Measurements from ENCODE around the gene TECPR1. TPM values are rescaled to one million over a fixed set of nuclear protein-coding genes. Genes with fewer than 3 reads are reported as not detected.

Gene TECPR1
- total RNA-seq, 1 experiment from 2014 or later, result 11.5 TPM

- H4K20me1 ChIP-seq (ENCODE audit: low read length), result peaks cover 9% of the 10 kb centered on the region
- DNase-seq (no peak), ATAC-seq (no peak)
- H3K27ac ChIP-seq (ENCODE audit: low read length), result peak overlapping the region; percentile 84
- peak overlapping the region; percentile 100 for H3K4me2 ChIP-seq (ENCODE audit: low read length)
- peak overlapping the region; percentile 43 for H2AFZ ChIP-seq (ENCODE audit: low read length)
- H3K9me2 ChIP-seq (replicated peaks; ENCODE audit: low read length), result no peaks in the 10 kb centered on the region
- H3K4me3 ChIP-seq (ENCODE audit: low read length), result peak overlapping the region; percentile 97
- no TSS peak for BruUV-seq (replicated peaks)
- H3K4me1 ChIP-seq (ENCODE audit: insufficient read depth, low read length), result peaks cover 42% of the 10 kb centered on the region
- no peaks in the 10 kb centered on the region for H3K27me3 ChIP-seq (ENCODE audit: low read length)
- H3F3A ChIP-seq (ENCODE audit: low read length, unreplicated experiment), result no peaks in the 10 kb centered on the region
- peaks cover 9% of the 10 kb centered on the region for H3K36me3 ChIP-seq (ENCODE audit: low read depth, low read length)
- intact Hi-C loops (cut with micrococcal nuclease), result no loop called here
- CTCF ChIA-PET, result no interaction called here
- H3K9ac ChIP-seq (ENCODE audit: low read length), result peak overlapping the region; percentile 97
- POLR2A ChIA-PET (ENCODE audit: unreplicated experiment), result no interaction called here
- no peaks in the 10 kb centered on the region for H3K9me3 ChIP-seq (ENCODE audit: low read length)
- peaks cover 93% of the 10 kb centered on the region for H3K79me2 ChIP-seq (ENCODE audit: low read length)
- TF ChIP-seq EZH2phosphoT487 (IDR thresholded peaks at IDR 0.05; ENCODE audit: borderline replicate concordance, low read length), result no peak
- no peak for TF ChIP-seq CTCF (conservative IDR thresholded peaks at IDR 0.05; ENCODE audit: low read depth, low read length)
- TF ChIP-seq EZH2 (IDR thresholded peaks at IDR 0.05; ENCODE audit: low read length, unreplicated experiment), result no peak
These were observed 34.9 kb upstream of the TECPR1 start for GRCh38 chr7:98286701-98287485.

GRCh38 chr7:98286093-98286539 is 34.1 kb upstream of the TECPR1 start:
- Histone ChIP-seq H3K9me3 (ENCODE audit: low read length) (no peaks in the 10 kb centered on the region), H3F3A (ENCODE audit: low read length, unreplicated experiment) (no peaks in the 10 kb centered on the region), H3K36me3 (ENCODE audit: low read depth, low read length) (peaks cover 3% of the 10 kb centered on the region; the same call in 1 of the 2 replicates), H3K9me2 (replicated peaks; ENCODE audit: low read length) (no peaks in the 10 kb centered on the region), H2AFZ (ENCODE audit: low read length) (peak overlapping the region; percentile 43), H3K4me2 (ENCODE audit: low read length) (peak overlapping the region; percentile 100), H3K4me1 (ENCODE audit: insufficient read depth, low read length) (peaks cover 42% of the 10 kb centered on the region), H3K79me2 (ENCODE audit: low read length) (peaks cover 88% of the 10 kb centered on the region), H3K27ac (ENCODE audit: low read length) (peak overlapping the region; percentile 84), H3K9ac (ENCODE audit: low read length) (peak overlapping the region; percentile 97), H3K4me3 (ENCODE audit: low read length) (peak overlapping the region; percentile 97), H4K20me1 (ENCODE audit: low read length) (peaks cover 9% of the 10 kb centered on the region), H3K27me3 (ENCODE audit: low read length) (no peaks in the 10 kb centered on the region)
- POLR2A ChIA-PET (ENCODE audit: unreplicated experiment), result no interaction called here
- TF ChIP-seq EZH2phosphoT487 (IDR thresholded peaks at IDR 0.05; ENCODE audit: borderline replicate concordance, low read length) (no peak), CTCF (conservative IDR thresholded peaks at IDR 0.05; ENCODE audit: low read depth, low read length) (no peak), EZH2 (IDR thresholded peaks at IDR 0.05; ENCODE audit: low read length, unreplicated experiment) (no peak)
- ATAC-seq (peak; percentile 19), DNase-seq (peak; percentile 90)
- CTCF ChIA-PET, result interaction anchor here (0.6 kb wide), 1 partner anchor 72 kb away, joined by 6 read pairs; no protein-coding TSS in a partner anchor
- BruUV-seq (replicated peaks), result no TSS peak
- intact Hi-C loops (cut with micrococcal nuclease), result no loop called here

Measured in PC-3 (cell line).